ENCODE results near the gene IL37.
"Not testable (repeated sequence)": the region's sequence is repeated elsewhere in the genome, so short reads cannot be mapped to it uniquely, and the experiment has no call there.

The IL37 gene

DNA sequence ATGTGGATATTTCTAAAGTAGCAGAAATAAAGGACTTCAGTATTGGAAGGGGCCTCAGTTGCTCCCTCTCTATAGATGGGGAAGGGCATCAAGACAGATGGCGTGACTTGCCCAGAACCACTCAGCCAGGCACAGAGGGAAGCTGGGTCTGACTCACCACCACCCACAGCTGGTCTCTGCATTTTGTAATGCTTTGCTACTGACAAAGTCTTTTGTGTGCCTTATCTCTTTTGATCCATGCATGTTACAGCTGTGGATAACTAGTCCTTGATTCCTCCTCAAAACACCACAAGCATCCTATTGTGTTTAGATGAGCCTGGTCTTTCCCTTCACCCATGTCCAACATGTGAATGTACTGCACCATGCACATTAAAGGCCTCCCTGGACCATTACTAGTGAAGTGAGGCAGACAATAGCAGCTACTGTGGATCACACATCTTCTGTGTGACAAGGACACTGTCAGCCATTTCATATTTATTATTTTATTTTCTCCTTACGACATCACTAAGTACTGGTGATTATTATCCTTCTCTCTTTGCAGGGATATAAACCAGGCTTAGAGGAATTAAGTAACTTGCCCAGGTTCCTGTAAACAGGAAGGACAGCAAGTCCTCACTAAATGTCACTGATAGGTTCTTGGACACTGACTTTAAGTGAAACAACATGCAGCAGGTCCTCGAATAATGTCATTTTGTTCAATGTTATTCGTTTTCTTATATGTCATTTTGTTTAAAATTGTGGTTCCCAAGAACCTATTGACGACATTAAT is 29.6 kb upstream of the IL37 start:
- H3K36me3 Mint-ChIP-seq: no peaks in the 10 kb centered on the region
- peaks cover 0 to 6% of the 10 kb centered on the region in 2 donors for H3K27me3 Mint-ChIP-seq
- peak overlapping the region in 1 of 2 donors; percentile 39 for H3K4me3 Mint-ChIP-seq
- peaks cover 27 to 42% of the 10 kb centered on the region in 2 donors for H3K4me1 Mint-ChIP-seq
- peak overlapping the region; percentile 87 for H3K27ac Mint-ChIP-seq
- peak; percentile 62 for DNase-seq
- no peaks in the 10 kb centered on the region for H3K9me3 Mint-ChIP-seq
- ATAC-seq (replicated peaks): peak; percentile 94 to 96

DNA sequence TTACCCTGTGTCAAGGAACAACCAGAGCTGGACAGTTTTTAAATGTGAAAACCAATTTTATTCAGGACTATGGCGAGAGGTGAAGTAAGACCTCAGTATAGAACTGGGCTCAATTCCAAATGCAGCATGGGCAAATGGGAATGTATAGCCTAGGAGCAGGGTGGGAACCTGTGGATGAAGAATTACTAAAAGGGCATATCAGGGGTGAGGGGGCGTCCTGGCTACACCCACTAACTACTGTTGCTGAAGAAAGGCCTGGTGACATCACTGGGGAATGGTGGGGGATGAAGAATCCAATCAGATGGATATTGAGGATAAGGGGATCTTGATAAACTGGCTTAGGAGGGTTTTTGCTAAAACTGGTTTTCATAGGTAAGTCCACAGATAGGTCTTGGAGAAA is 27.3 kb upstream of the IL37 start:
- ATAC-seq (replicated peaks): no peak
- no peaks in the 10 kb centered on the region for H3K36me3 Mint-ChIP-seq
- peaks cover 0 to 6% of the 10 kb centered on the region in 2 donors for H3K27me3 Mint-ChIP-seq
- peaks cover 27 to 41% of the 10 kb centered on the region in 2 donors for H3K4me1 Mint-ChIP-seq
- DNase-seq: no peak
- H3K27ac Mint-ChIP-seq: no peak overlapping the region
- no peaks in the 10 kb centered on the region for H3K9me3 Mint-ChIP-seq
- H3K4me3 Mint-ChIP-seq: no peak overlapping the region

DNA sequence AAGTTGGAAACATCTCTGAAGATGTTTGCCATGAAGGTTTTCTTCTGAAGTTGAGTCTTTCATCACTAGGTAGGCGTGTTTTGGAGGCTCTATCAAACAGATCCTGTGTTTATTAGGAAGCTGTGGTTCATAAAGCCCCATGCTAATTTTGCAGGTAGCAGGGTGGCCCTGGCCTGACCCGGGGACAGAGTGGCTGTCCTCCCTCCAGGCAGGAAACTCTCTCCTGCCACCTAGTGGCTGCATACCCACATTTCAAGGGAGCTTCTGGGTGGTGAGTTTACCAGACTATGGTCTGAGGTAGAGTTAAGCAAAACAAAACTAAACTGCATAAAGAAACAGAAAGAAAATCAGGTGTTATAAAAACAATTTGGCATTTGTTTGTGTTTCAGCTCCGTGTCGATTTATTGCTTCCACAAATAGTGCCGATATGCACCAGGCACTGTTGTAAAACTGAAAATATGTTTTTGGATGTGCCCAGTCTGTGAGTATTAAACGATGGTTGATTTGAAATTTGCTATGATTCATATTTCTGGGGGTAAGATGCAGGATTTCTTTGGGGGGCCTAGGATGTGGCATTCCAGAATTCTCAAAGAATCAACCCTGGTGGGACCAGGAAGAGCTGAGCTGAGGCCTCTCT is 26.0 kb upstream of the IL37 start:
- Mint-ChIP-seq H3K36me3 (no peaks in the 10 kb centered on the region), H3K27me3 (no peaks in the 10 kb centered on the region), H3K9me3 (no peaks in the 10 kb centered on the region), H3K27ac (no peak overlapping the region), H3K4me1 (peaks cover 20 to 28% of the 10 kb centered on the region in 2 donors), H3K4me3 (no peak overlapping the region)
- ATAC-seq (replicated peaks) (peak; percentile 56 to 62), DNase-seq (peak; percentile 65)

DNA sequence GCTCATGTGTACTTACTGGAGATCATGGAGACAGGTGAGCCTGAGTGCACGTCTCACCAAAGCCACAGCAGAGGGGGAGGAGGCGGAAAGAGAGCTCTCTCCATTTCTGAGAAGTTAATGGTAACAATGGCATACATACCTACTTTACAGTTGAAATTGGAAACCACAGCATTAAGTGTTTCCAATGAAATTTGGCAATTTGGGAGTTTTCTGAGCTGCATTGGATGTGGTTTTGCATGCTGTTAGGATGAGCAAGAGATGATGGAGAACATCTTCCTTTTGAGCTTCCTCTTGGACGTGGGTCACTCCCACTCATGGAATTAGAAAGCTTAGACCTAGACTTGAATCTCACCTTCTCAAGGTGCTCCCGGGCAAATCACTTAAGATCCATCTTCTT is 25.5 kb upstream of the IL37 start:
- ATAC-seq (replicated peaks): no peak
- H3K9me3 Mint-ChIP-seq: no peaks in the 10 kb centered on the region
- no peaks in the 10 kb centered on the region for H3K36me3 Mint-ChIP-seq
- H3K4me1 Mint-ChIP-seq: peaks cover 15 to 23% of the 10 kb centered on the region in 2 donors
- no peaks in the 10 kb centered on the region for H3K27me3 Mint-ChIP-seq
- no peak overlapping the region for H3K27ac Mint-ChIP-seq
- no peak for DNase-seq
- H3K4me3 Mint-ChIP-seq: no peak overlapping the region

DNA sequence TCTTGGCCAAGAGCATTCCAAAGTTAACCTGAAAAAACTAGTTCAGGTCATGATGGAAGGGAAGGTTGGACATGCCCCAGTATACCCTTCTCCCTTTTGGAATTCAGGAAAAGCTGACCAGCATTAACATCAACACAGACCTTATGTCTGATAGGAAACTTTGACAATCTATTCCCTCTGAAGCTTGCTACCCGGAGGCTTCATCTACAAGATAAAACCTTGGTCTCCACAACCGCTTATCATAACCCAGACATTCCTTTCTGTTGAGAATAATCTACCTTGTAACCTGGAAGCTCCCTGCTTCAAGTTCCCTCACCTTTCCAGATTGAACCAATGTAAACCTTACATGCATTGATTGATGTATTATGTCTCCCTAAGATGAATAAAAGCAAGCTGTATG is 24.7 kb upstream of the IL37 start:
- H3K27me3 Mint-ChIP-seq: no peaks in the 10 kb centered on the region
- ATAC-seq (replicated peaks) (no peak), DNase-seq (no peak)
- no peak overlapping the region for H3K27ac Mint-ChIP-seq
- no peaks in the 10 kb centered on the region for H3K9me3 Mint-ChIP-seq
- H3K4me1 Mint-ChIP-seq: peaks cover 8 to 15% of the 10 kb centered on the region in 2 donors
- H3K36me3 Mint-ChIP-seq: no peaks in the 10 kb centered on the region
- H3K4me3 Mint-ChIP-seq: no peak overlapping the region

DNA sequence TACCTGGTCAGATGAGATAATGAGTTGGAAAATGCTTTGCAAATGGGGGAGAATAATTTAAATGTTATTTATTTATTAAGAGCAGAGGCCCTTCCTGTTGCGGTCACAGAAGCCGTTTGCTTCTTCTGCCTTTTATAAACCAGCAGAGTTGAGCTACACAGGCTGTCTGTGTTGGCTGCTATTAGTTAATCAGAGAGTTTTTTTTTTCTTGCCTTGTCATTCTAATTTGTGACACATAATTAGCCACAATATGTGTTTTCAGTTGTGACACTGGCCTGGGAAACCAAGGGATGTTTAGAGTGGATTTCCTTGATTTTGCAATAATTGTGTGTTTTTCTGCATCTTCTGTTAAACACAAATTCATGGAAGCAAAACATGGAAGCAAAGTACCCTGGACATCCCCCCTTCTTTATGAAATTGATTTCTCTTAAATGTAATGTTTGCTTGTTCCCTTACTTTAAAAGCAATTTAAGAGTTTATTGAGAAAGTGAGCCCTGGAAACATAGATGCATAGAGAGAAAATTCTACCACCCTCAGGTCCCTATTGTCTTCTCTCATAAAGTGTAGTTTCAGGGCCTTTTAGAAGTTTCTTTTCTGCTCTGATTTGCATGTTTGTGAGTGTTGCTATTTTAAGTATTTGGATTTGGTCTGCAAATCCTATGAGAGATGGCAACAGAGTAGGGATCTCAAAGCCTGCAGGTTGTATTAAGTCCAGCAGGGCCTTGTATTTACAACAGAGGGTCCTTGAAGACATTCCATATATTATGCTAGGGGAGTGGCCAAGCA is 22.8 kb upstream of the IL37 start:
- no peaks in the 10 kb centered on the region for H3K36me3 Mint-ChIP-seq
- H3K27ac Mint-ChIP-seq: no peak overlapping the region
- peaks cover 6 to 9% of the 10 kb centered on the region in 2 donors for H3K4me1 Mint-ChIP-seq
- DNase-seq: no peak
- no peak for ATAC-seq (replicated peaks)
- no peaks in the 10 kb centered on the region for H3K9me3 Mint-ChIP-seq
- no peaks in the 10 kb centered on the region for H3K27me3 Mint-ChIP-seq
- H3K4me3 Mint-ChIP-seq: no peak overlapping the region

DNA sequence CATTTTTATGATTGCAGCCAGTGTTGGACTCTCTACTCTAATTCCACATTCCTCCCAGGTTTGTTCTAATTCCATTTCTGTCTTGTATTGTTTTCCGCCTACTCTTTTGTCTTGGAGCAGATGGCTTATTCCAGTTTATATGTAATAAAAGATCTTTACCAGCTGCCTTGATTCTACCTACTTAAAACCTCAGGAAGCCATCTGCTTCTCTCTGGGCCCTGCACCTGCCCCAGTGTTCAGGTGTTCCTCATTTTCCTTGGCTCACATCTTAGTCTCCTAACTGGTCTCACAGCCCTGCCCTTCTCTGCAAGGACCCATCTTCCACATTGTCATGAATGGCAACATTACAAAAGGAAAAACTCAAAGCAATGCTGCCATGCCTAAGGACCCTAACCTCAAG is 21.0 kb upstream of the IL37 start:
- Mint-ChIP-seq H3K27ac (no peak overlapping the region), H3K27me3 (no peaks in the 10 kb centered on the region), H3K9me3 (no peaks in the 10 kb centered on the region), H3K4me3 (no peak overlapping the region), H3K4me1 (peaks cover under 1 to 3% of the 10 kb centered on the region in 2 donors), H3K36me3 (no peaks in the 10 kb centered on the region)
- ATAC-seq (replicated peaks) (no peak), DNase-seq (no peak)

DNA sequence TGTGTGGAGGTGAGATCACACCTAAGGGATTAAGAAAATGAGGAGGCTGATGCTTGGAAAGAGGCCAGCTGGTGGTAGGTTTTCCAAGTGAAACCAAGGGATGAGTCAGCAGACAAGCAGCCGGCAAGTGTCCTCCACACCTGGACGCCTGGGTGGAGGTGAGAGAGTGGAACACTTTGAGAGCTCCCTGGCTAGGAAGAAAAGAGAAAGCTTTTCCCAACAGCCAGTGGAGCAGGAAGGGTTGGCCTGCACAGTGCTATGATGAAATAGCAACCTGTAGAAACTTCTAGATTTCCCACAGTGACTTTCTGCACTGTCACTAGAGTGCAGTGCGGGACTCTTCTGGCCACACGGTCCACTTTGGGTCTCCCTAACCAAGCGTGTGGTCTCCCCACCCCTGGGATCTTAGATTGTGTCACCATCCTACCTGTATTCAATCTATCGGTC is 19.6 kb upstream of the IL37 start:
- DNase-seq: no peak

DNA sequence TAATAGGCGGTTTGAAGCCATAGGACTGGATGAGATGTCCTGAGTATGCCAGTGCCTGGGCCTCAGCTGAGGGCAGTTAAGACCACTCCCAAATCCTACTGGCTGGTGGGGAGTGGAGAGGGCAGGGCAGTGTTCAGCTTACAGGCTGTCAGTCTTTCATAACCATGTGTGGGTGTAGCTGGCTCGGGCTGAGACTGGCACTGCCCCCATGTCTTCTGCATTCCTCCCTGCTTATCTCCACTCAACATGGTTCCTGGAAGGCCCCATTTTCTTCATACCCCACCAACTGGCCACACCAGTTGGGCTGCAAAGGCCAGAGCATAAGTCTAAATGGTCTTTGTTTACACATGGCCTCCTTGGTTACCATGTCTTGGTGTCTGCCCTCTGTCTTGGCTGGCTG is 17.2 kb upstream of the IL37 start:
- no peaks in the 10 kb centered on the region for H3K9me3 Mint-ChIP-seq
- H3K4me3 Mint-ChIP-seq: no peak overlapping the region
- no peak for ATAC-seq (replicated peaks)
- no peak for DNase-seq
- H3K27ac Mint-ChIP-seq: no peak overlapping the region
- H3K4me1 Mint-ChIP-seq: no peaks in the 10 kb centered on the region
- H3K27me3 Mint-ChIP-seq: peaks cover 5 to 9% of the 10 kb centered on the region in 2 donors
- H3K36me3 Mint-ChIP-seq: no peaks in the 10 kb centered on the region

More for the DNA sequence above, 19.6 kb upstream of the IL37 start:
- no peaks in the 10 kb centered on the region for H3K27me3 Mint-ChIP-seq
- H3K9me3 Mint-ChIP-seq: no peaks in the 10 kb centered on the region
- H3K4me3 Mint-ChIP-seq: no peak overlapping the region
- no peaks in the 10 kb centered on the region for H3K36me3 Mint-ChIP-seq
- ATAC-seq (replicated peaks): no peak
- H3K4me1 Mint-ChIP-seq: no peaks in the 10 kb centered on the region
- no peak overlapping the region for H3K27ac Mint-ChIP-seq

DNA sequence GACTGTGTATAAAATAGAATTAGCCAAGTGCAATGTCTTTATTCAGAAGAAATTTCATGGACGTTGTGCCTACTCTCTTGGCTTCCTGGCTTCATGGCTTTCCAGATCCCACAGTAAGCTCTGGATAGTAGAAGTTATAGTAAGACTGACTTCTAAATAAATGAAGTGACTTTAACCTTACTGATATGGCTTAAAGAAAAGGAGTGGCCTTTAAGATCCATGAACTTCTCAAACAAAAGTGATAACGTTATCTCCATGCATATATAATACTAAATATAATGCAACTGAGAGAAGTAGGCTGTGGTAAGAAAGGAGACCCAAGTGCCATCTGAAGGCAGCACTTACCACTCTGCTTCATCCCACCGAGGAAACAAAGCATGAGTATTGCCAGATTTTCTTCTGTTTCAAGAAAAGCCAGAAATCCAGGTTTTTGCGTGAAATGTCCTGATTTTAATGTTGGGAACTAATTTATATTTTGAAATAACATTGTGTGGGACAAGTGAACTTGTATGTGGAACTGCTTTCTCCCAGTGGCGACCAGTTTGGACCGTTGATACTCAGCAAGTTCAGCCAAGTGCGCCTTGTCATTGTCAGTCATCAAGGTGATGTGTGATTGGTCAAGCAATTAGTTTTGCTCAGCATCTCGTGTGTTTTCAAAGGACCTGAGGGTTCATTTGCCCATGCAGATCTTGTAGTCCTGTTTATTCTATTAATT is 13.9 kb upstream of the IL37 start:
- Mint-ChIP-seq H3K36me3 (no peaks in the 10 kb centered on the region), H3K9me3 (no peaks in the 10 kb centered on the region), H3K4me1 (no peaks in the 10 kb centered on the region), H3K27ac (no peak overlapping the region), H3K27me3 (peaks cover 5 to 9% of the 10 kb centered on the region in 2 donors), H3K4me3 (no peak overlapping the region)
- ATAC-seq (replicated peaks) (no peak), DNase-seq (no peak)

DNA sequence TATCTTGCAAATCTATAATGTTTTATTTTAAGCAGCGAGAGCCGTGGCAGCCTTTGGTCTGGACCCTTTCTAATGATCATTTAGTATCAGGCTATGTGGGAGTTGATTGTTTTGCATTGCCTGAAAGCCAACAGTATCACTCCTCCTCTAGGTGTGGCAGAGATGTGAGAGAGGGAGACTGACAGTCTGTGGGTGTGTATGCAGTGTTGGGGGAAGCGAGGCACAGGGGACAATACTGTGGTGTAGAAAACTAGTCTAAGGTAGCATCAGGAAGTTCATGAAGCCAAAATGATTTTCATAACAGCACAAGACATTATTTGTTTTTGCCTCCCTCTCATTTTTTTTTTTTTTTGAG is 13.4 kb upstream of the IL37 start:
- Mint-ChIP-seq H3K27ac (no peak overlapping the region), H3K27me3 (peaks cover 5 to 9% of the 10 kb centered on the region in 2 donors), H3K4me3 (no peak overlapping the region), H3K4me1 (no peaks in the 10 kb centered on the region), H3K36me3 (no peaks in the 10 kb centered on the region), H3K9me3 (no peaks in the 10 kb centered on the region)
- DNase-seq (no peak), ATAC-seq (replicated peaks) (no peak)

DNA sequence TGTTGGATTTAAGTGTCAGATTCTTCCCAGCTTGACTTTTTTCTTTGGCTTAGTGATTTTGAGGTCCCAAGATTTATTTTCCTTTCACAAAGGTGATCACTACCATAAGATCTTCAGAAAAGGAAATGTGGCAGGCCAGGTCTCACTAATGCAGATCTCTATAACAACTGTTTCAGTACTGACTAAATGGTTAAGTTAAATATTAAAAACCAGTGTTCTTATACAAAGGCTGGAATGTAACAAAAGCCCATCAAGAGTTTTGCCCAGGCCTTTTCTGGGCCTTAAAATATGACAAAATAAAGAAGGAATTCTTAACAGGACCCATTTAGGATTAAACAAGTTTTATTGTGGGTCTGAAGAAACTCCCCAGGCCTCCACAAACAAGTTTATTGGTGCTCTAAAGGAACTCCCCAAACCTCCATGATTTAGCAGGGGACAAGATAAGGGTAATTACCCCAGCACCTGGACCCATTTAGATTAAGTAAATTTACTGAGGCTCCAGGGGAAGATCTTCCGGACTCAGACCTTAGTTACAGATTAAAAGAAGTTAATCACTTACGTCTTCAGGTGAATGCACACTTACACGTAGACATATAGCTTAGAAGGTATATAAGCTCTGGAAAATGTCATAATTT is 9.4 kb upstream of the IL37 start:
- not testable (repeated sequence) for H3K36me3 Mint-ChIP-seq; H3K9me3 Mint-ChIP-seq; ATAC-seq (replicated peaks); H3K27me3 Mint-ChIP-seq; DNase-seq; H3K27ac Mint-ChIP-seq; H3K4me3 Mint-ChIP-seq; H3K4me1 Mint-ChIP-seq

DNA sequence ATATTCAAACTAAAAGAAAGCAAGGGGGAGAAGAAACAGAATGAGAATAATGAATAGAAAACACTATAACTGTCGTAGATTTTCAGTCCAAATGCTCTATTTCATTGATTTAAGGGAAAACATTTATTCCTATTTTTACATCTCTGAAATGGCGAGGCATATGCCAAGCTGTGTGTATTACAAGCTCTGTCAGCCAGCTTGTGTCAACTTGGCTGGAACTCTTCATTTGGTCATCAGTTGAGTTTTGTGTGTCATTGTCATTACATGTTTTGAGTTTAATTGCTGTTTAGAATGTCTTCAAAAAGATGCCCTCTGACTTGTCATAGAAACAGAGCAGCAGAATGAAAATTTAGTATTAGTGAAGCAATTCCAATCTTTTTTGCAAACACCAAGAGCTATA is 8.1 kb upstream of the IL37 start:
- peaks cover 5% of the 10 kb centered on the region in 2 donors for H3K27me3 Mint-ChIP-seq
- H3K36me3 Mint-ChIP-seq: no peaks in the 10 kb centered on the region
- peaks cover 0 to 2% of the 10 kb centered on the region in 2 donors for H3K4me1 Mint-ChIP-seq
- no peak overlapping the region for H3K4me3 Mint-ChIP-seq
- ATAC-seq (replicated peaks) (no peak), DNase-seq (no peak)
- H3K9me3 Mint-ChIP-seq: no peaks in the 10 kb centered on the region
- H3K27ac Mint-ChIP-seq: no peak overlapping the region

DNA sequence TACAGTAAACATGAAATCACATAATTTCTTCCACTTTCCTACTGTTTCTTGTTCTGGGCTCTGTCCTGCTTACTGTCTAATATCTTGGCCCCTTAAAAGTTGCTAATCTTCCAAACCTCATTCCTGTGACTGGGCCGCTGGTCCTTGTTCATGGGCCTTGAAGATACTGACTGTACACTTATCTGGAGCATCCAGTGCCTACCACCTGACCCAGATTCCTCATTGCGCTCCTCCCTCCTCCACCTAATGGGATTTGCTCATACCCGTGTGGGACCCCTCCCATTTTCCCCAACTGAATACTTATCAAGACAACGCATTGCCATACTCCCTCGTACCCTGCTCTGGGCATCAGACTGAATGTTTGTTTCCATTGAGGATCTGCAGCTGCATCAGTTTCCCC is 6.1 kb upstream of the IL37 start:
- ATAC-seq (replicated peaks) (no peak), DNase-seq (no peak)
- Mint-ChIP-seq H3K4me3 (no peak overlapping the region), H3K36me3 (no peaks in the 10 kb centered on the region), H3K4me1 (peaks cover 0 to 4% of the 10 kb centered on the region in 2 donors), H3K27ac (no peak overlapping the region), H3K27me3 (no peaks in the 10 kb centered on the region), H3K9me3 (peaks cover 6 to 7% of the 10 kb centered on the region in 2 donors)

All from stimulated activated naive B cell treated with anti-CD40 and anti-IgM and Interleukin-4, amounts not matched to agents 10 μg/mL and 1 μg/mL and 100 μg/mL, for 72 hours (primary cell).